OCI-LY1 (cell line): ENCODE results near the gene TULP4.

Experiments used
- H2AFZ ChIP-seq: fragments of 200-600 bp; sonication (generic), shearing (Covaris generic); 2 replicates; pipeline ENCODE4 v1.6.0; 2014; ENCODE audit warnings: antibody characterized with exemption, mild to moderate bottlenecking, low read length
- H3F3A ChIP-seq: fragments of 200-600 bp; sonication (generic), shearing (Covaris generic); 2 replicates; pipeline ENCODE4 v1.6.0; 2014; ENCODE audit warnings: mild to moderate bottlenecking, antibody characterized with exemption, low read length, moderate library complexity; ENCODE audit not compliant: insufficient read depth
- H3K27ac ChIP-seq: fragments of 200-600 bp; sonication (generic); 2 replicates; pipeline ENCODE4 v1.5.1; 2014; ENCODE audit warnings: low read length, mixed run types, mild to moderate bottlenecking, low read depth; ENCODE audit not compliant: poor library complexity, severe bottlenecking
- H3K27me3 ChIP-seq: fragments of 200-600 bp; sonication (generic); 2 replicates; pipeline ENCODE4 v1.6.0; 2014; ENCODE audit warnings: antibody characterized with exemption, mild to moderate bottlenecking, low read length, moderate library complexity; ENCODE audit not compliant: insufficient read depth
- H3K36me3 ChIP-seq: fragments of 200-600 bp; sonication (generic); 2 replicates; pipeline ENCODE4 v1.6.1; 2014; ENCODE audit warnings: mild to moderate bottlenecking, antibody characterized with exemption, low read length, moderate library complexity, mixed read lengths; ENCODE audit not compliant: insufficient read depth
- H3K4me1 ChIP-seq: fragments of 200-600 bp; sonication (generic); 2 replicates; pipeline ENCODE4 v1.5.1; 2014; ENCODE audit warnings: mild to moderate bottlenecking, low read length, moderate library complexity; ENCODE audit not compliant: insufficient read depth, severe bottlenecking
- H3K4me2 ChIP-seq: fragments of 200-600 bp; sonication (generic), shearing (Covaris generic); 2 replicates; pipeline ENCODE4 v1.6.1; 2014; ENCODE audit warnings: low read length
- H3K4me3 ChIP-seq: fragments of 200-600 bp; sonication (generic); 2 replicates; pipeline ENCODE4 v1.5.1; 2014; ENCODE audit warnings: low read length, low read depth, mild to moderate bottlenecking, mixed read lengths; ENCODE audit not compliant: poor library complexity, severe bottlenecking
- H3K79me2 ChIP-seq: fragments of 200-600 bp; shearing (Covaris generic); 2 replicates; pipeline ENCODE4 v1.6.1; 2016; ENCODE audit warnings: mixed run types, low read length, mixed read lengths; ENCODE audit not compliant: insufficient read depth
- H3K9ac ChIP-seq: fragments of 200-600 bp; sonication (generic), shearing (Covaris generic); 2 replicates; pipeline ENCODE4 v1.6.1; 2014; ENCODE audit warnings: mild to moderate bottlenecking, low read length, mixed read lengths
- H3K9me2 ChIP-seq: fragments of 200-600 bp; sonication (generic), shearing (Covaris generic); 2 replicates; pipeline ENCODE4 v1.6.1; 2014; ENCODE audit warnings: low read depth, mild to moderate bottlenecking, low read length, mixed read lengths
- H3K9me3 ChIP-seq: fragments of 200-600 bp; shearing (Covaris generic); 2 replicates; pipeline ENCODE4 v1.6.1; 2014; ENCODE audit warnings: low read length, mixed read lengths
- H4K20me1 ChIP-seq: fragments of 200-600 bp; sonication (generic), shearing (Covaris generic); 2 replicates; pipeline ENCODE4 v1.6.0; 2016; ENCODE audit warnings: mild to moderate bottlenecking, low read length; ENCODE audit not compliant: insufficient read depth
- CTCF ChIP-seq: fragments of 200-600 bp; sonication (generic), shearing (Covaris generic); IDR thresholded peaks from 2 replicates; pipeline ENCODE4 v1.5.1; 2017; ENCODE audit warnings: mild to moderate bottlenecking, antibody characterized with exemption, low read length, moderate library complexity, mixed read lengths
- EZH2 ChIP-seq: fragments of 200-600 bp; sonication (generic), shearing (Covaris generic); IDR thresholded peaks from 2 replicates; pipeline ENCODE4 v1.8.0; 2017; ENCODE audit warnings: borderline replicate concordance, mixed run types, mild to moderate bottlenecking, antibody characterized with exemption, low read length, moderate library complexity, mixed read lengths

Gene TULP4

DNA sequence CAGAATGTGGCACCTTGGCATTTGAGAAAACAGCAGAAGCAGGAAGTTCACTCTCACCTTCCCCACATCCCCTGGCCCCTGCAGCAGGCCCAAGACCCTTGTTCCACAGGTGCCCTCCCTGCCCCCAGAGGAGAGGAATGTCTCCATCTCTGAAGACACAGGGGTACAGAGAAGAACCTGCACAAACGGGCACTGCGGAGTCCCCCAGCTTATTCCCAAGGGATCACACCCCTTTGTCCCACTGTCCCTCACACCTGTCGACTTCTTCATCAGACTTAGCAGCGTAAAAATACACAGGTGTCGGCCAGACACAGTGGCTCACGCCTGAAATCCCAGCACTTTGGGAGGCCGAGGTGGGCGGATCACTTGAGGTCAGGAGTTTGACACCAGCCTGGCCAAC lies 204.8 kb downstream of the TULP4 start:
- Histone ChIP-seq H3K9ac (no peak overlapping the region), H3K36me3 (no peaks in the 10 kb centered on the region), H3K9me3 (no peaks in the 10 kb centered on the region), H3K27me3 (no peaks in the 10 kb centered on the region), H3K79me2 (no peaks in the 10 kb centered on the region), H3K4me2 (no peak overlapping the region), H3K4me1 (peaks cover 16% of the 10 kb centered on the region), H3F3A (no peaks in the 10 kb centered on the region), H3K4me3 (no peak overlapping the region), H3K27ac (no peak overlapping the region), H3K9me2 (no peaks in the 10 kb centered on the region), H4K20me1 (no peaks in the 10 kb centered on the region), H2AFZ (no peak overlapping the region)
- no peak for TF ChIP-seq CTCF
- no peak for TF ChIP-seq EZH2

DNA sequence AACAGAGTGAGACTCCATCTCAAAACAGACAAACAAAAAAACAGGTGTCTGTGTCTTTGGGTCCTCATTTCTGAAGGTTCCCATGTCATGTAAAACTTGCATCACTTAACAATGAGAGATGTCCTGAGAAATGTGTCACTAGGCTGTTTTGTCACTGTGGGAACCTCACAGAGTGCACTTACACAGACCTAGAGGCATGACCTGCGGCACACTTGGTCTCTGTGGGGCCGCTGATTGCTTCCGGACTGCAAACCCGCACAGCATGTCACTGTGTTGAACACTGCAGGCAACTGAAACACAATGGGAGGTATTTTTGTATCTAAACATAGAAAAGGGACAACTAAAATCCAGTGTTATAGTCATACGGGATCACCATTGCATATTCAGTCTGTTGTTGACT lies 205.3 kb downstream of the TULP4 start:
- Histone ChIP-seq H3K9ac (peak overlapping the region; percentile 18; the same call in 1 of the 2 replicates), H2AFZ (no peak overlapping the region), H3K4me2 (peak overlapping the region; percentile 68)

GRCh38 chr6:158518191-158519127 lies 206.2 kb downstream of the TULP4 start:
- Histone ChIP-seq H3K4me1 (peaks cover 16% of the 10 kb centered on the region), H3K27ac (no peak overlapping the region), H2AFZ (no peak overlapping the region)

More for the DNA sequence above, 205.3 kb downstream of the TULP4 start:
- Histone ChIP-seq H3F3A (no peaks in the 10 kb centered on the region), H3K9me3 (no peaks in the 10 kb centered on the region), H3K4me3 (peak overlapping the region; percentile 43), H3K4me1 (peaks cover 16% of the 10 kb centered on the region), H3K9me2 (no peaks in the 10 kb centered on the region), H3K27ac (no peak overlapping the region), H3K36me3 (no peaks in the 10 kb centered on the region), H3K27me3 (no peaks in the 10 kb centered on the region), H4K20me1 (no peaks in the 10 kb centered on the region), H3K79me2 (no peaks in the 10 kb centered on the region)
- TF ChIP-seq CTCF: no peak
- no peak for TF ChIP-seq EZH2

More at GRCh38 chr6:158518191-158519127, 206.2 kb downstream of the TULP4 start:
- H3K9me3 ChIP-seq: no peaks in the 10 kb centered on the region
- H3K4me2 ChIP-seq: peak overlapping the region; percentile 68
- H3K4me3 ChIP-seq: peak overlapping the region; percentile 43
- H3F3A ChIP-seq: no peaks in the 10 kb centered on the region
- peak overlapping the region; percentile 18; the same call in 1 of the 2 replicates for H3K9ac ChIP-seq
- no peaks in the 10 kb centered on the region for H3K9me2 ChIP-seq
- no peaks in the 10 kb centered on the region for H4K20me1 ChIP-seq
- no peaks in the 10 kb centered on the region for H3K79me2 ChIP-seq
- H3K27me3 ChIP-seq: no peaks in the 10 kb centered on the region
- H3K36me3 ChIP-seq: no peaks in the 10 kb centered on the region
- TF ChIP-seq EZH2: no peak
- TF ChIP-seq CTCF: peak; percentile 69
